NCI-H2227 (cell line): Measurements from ENCODE around the gene DDX27.

Source experiments
- DNase-seq: peaks from one replicate; lab custom pipeline; 2025; ENCODE audit not compliant: unreplicated experiment; lab: John Stamatoyannopoulos, UW

DDX27 gene

DNA sequence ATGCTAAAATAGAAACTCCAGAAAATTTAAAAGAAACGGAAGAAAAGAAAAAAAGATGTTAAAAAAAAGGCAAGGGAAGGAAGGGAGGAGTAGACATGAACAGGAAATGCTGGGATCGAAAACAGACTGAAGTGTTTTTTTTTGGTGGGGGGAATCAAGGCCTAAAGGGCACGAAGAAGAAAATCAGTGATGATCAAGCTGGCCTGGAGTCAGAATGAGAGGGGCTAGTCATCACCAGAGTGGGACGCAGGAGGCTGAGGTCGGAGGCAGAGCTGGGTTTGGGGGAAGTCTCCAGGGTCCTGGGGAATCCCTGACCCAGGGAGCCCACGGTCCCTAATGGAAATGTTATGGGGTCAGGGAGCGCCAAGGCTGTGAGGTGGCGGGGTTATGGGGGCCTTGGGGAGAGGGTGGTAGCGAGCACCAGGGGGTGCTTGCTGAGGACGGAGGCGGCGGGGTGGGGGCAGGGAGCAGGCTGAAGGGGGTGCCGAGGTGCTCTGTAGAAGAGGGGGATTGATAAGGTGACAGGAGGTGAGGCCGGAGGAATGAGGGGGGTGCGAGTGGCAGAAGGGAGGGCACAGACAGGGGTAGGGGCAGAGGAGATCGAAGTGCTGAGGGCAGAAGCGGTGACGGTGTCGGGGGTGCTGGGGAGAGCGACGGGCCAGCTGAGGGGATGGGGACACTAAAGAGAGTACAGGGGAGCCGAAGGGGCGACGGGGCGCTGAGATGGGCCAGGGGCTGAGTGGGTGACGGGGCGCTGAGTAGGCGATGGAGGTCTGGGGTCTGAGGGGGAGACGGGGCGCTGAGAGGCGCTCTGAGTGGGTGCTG, 58.0 kb downstream of the DDX27 start:
- DNase-seq: no peak

DNA sequence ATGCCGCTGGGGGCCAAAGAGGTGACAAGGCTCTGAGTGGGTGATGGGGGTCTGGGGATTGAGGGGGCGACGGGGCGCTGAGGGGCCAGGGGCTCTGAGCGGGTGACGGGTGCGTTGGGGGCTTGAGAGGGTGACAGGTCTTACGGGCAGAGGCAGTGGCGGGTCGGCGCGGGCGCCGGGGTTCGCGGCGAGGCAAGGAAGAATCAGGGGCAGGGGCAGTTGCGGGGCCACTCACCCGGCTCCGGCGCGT, 58.5 kb downstream of the DDX27 start:
- no peak for DNase-seq

DNA sequence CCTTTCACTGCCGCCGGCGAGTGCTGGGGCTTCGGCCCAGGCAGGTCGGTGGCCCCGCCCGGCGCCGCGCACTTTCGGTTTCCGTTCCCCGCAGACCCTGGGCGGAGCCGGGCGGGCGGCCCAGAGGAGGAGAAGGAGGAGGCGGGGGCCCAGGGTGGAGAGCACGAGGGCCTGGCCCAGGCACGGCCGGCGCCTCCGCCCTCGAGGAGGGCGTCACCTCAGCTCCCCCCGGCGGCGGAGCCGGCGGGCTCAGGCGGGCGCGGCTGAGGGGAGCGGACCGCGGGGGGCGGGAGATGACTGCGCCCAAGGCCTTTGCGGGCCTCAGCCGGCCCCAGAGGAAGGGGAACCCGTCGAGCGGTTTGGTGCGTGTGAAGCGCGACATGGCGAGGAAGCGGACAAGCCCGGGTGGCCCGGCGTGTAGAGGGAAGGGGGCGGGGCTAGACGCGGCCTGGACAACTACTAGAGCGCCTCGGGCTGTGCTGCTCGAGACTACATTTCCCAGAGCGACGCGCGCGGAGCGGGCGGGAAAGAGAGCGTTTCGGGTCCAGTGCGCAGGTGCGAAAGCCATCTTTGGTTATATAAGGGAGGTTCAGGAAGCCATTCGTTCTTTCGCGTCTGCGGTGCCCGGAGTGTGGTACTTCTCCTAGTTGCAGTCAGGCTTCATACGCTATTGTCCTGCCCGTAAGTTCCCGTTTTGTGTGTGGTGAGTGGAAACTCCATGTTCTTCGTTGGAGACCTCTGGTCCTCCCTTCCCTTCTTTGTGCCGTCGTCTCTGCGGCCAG, 59.0 kb downstream of the DDX27 start, which contains the start of gene ZNFX1:
Gene ZNFX1 (minus strand): TSS at position 22 of the 782 bp plus-strand sequence. CDS start 2,218 bp downstream, outside the sequence.
- DNase-seq: peak; percentile 99

DNA sequence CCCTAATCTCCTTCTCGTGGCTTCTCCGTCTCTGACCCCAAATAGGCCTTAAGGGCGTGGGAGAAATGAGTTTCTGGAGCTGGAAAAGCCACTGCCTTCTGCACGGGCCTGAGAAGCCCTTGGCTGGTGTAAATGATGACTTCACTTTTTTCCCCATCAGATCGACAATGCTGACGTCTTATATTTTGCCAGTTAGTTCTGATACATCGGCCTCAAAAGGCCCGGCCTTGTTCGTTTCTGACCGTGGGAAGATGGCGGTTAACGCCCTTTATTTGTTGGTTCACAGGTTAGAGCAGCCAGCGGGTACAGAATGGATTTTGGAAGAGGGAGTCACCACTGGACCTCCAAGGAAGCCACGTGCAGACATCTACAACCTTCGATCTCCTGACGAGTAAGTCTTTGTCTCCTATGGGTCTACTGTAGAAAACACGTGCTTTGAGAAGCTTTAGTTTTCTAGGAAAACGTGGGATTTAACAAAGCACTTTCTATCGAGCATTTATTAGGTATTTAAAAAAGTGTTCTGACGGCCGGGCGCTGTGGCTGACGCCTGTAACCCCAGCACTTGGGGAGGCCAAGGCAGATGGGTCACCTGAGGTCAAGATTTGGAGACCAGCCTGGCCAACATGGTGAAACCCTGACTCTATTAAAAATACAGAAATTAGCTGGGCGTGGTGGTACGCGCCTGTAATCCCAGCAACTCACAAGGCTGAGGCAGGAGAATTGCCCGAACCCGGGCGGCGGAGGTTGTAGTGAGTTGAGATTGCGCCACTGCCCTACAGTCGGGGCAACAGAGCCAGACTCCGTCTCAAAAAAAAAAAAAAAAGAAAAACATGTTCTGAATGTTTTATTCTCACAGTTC, 59.8 kb downstream of the DDX27 start:
- peak; percentile 62 for DNase-seq

DNA sequence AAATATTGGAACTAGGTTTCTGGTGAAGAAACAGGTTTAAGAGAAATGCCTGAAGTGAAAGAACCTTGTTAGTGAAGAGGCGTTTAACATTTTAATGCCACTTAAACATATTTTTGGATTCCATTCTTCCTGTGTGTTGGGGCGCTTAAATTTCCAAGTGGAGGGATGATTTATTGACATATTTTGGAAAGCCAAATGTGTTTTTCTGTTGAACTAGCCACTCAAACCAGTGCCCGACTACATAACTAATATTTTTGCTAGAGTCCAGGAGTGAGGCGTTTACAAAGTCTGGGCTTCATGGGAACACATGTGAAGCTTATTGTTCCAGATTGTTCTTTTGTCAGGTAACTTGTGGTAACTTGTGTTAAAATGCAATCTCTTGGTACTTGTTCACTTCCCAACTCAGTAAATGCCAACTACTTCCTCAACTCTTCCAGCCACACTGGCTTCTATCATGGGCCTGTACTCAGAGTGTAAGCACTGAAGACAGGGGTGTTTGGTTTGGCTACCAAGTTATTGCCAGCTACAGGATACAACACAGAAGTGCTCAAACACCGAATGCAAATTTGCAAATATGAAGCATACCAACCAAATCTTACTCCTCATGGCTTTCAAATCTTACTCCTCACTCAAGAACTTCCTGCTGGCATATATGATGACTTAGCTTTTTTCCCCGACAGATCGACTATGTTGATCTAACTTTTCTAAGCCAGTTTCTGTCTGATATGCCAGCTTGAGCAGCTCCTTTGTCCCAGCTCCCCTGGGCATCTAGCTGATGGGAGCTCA, 60.7 kb downstream of the DDX27 start:
- DNase-seq: no peak

DNA sequence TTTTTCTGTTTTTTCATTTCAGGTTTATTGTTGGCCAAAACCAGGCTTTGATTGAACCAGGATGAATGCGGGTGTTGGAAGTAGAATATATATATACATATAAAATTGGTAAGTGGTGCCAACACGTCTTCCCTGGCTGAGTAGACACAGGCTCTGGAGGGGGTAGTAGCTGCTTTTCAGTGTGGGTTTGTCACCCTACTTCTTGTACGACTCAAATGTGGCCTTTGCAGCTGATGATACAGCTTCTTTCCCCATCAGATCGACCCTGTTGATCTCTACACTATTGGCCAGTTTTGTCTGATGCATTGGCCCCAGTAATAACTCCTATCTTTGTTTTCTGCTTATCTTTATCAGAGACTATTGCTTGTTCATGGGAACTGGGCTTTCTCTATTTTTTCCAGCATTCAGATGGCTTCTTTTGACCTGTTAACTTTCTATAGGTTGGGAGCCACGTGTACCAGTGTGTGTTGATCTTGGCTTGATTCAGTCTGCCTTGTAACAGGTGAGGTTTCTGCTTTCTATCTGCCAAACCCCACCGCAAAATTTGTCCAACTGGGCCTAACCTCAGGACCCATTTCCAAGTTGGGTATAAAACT, 61.3 kb downstream of the DDX27 start:
- no peak for DNase-seq

DNA sequence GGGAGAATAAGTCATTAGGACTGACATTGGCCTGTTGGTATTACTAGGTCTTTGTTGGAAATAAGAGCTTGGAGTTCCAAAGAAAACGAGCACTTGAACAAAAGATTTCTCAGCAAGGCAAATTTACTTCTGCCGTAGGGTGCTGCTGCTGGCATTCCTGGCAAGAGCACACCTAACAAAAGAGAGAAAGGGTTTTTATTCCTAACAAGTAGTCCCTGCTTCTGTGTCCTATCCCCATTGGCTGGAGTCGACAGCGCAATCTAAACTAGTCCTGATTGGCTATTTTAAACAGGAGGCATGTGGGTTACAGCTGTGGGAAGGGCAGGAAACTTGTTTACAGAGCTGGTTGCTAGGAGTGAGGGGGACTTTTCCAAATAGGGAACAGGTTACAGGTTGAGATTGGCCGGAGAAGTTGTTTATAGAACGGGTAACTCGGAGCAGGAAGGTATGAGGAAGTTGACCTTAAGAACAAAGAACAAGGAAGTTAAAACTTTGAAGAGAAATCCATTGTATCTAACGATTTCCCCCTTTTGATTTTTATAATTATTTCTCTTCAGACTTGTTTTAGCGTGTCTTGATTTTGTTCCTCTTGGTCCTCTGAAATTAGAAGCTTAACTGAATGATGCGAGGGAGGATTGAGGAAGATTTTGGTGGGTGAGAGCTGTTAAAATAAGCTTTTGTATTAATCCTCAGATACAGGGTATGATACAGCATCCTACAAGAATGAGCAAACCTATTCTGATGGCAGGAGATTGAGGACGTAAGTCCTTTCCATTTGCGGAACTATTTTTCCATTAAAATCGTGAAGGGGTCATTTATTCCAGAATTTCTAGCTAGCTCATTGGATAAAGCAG, 62.1 kb downstream of the DDX27 start:
- no peak for DNase-seq

DNA sequence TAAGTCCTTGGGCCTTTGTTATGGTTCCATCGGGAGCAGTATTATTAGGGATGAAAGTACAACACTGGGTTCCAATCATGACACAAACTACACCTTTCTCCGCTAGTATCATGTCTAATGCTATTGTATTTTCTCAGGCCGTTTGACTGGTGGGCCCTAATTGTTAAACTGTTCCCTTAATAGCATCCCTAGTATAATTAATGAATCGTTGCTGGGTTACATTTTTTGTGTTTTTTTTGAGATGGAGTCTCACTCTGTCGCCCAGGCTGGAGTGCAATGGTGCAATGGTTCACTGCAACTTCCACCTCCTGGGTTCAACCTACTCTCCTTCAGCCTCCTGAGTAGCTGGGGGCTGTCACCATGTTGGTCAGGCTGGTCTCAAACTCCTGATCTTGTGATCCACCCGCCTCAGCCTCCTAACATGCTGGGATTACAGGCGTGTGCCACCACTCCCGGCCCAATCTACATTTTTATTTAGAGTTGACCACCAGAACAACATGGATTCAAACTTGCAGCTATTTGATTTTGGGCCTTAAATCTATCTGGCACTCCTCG, 62.8 kb downstream of the DDX27 start:
- DNase-seq: no peak

DNA sequence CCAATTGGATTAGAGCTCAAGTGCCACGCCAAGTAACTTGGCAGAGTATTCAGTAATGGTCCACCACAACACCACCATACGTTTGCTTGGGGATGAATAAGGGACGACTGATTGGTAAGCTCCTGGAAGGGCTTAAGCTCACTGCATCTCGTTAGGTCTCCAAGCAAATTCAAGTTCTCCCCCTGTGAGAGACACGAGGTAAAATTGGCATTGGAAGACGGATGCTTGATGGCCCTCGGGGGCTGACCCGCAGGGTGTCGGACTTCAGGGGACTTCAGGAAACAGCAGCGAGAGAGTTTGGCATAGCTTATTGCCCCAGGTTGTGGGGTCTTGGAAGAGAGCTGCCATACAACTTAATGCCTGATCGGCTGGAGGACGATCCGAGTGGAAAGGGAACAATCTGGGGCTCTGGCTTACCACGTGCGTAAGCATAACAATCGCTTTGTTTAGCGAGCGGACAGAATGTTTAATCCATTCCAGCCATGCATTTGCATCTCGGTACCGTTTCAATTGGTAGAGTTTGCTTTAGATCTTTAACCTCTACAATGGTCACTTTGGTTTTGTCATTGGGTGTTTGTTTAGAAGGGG, 63.5 kb downstream of the DDX27 start:
- DNase-seq: no peak

DNA sequence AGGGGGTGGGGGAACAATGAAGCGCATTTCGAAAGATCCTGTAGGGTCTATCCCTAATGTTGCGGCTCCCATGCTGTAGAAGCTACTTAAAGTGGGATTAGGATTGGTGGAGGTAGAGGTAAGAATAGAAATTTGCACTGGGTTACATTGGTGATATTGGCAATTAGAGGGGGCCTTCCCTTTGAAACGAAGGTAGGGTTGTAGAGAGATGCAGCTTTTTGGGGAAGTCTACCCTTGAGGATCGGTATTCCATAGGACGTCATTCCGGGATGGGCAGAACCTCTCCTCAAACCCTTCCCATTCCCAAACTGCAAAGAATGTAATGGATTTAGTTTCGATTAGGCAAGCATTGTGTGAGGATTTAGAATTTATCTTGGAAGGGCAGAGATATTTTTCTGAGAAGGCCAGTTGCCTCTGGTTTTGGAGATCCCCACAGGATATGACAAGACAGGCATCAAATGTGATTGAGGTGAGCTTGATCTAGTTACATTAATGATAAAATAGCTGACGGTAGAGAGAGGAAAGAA, 64.0 kb downstream of the DDX27 start:
- DNase-seq: no peak

DNA sequence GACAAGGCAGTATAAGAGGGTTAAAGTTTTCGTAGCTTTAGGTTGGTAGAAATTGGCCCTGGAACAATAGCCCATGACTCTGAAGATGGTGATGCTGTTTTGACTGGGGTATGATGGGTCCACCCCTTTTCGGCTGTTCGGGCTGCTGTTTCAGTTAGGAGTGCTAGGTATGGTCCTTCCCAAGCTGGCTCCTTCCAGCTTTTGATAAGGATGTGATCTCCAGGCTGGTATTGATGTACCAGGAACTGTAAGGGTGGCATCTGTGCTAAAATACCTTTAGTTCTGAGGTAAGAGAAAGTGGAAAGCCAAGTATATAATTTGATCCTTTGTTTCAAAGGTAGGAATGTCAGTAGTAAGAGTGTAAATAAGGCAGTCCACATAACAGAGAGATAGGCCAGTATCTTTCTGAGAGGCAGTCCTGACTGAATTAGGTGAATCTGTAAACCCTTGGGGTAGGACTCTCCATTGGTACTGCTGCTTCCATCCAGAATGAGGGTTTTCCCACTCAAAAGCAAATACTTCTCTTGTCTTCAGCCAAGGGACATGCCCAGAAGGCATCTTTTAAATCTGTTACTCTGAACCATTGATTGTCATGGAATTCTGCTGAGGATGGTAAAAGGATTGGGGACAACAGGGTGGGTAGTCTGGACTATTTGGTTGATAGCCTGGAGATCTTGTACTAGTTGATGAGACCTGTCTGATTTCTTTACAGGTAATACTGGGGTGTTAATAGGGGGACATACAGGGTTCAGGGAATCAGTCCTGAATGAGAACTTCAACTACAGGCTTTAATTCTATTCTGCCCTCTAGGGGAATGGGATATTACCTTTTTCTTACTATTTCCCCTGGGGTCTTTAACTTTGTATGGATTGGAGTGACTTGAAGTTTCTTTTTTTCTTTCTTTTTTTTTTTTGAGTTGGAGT, 64.7 kb downstream of the DDX27 start:
- no peak for DNase-seq

DNA sequence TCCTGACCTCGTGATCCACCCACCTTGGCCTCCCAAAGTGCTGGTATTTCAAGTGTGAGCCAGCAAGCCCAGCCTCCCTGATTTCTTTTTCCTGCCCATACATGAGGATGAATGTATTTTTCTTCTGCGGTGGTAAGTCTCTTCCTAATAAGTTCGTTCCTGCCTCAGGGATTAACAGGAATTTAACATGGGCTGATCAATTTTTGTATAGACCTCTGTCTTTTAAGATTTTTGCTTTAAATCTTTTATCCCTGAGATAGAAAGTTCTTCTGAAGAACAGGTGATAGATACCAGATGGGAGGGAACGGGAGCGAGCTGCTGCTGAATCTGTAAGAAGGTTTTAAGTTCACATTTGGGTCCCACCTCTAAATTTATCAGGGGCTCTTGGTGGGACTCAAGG, 65.6 kb downstream of the DDX27 start:
- DNase-seq: no peak

DNA sequence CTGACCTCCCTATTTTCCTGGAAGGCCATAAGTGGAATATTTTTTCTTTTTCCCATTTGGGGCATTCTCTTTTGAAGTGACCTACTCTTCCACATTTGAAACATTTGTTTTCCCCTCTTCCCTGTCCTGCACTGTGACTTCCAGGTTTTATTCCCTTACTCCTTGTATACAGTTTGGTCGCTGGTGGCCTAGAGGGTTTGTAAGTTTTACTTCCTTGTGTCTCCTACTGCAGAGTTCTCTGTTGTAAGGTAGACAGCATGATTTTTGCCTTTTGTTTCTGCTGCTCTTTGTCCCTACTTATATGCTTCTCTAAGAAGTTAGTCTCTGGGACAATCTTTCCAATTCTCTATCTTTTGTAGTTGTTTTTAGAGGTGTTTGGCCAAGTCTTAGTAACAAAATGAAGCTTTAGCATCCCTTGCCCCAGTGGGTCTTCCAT, 66.0 kb downstream of the DDX27 start:
- no peak for DNase-seq

DNA sequence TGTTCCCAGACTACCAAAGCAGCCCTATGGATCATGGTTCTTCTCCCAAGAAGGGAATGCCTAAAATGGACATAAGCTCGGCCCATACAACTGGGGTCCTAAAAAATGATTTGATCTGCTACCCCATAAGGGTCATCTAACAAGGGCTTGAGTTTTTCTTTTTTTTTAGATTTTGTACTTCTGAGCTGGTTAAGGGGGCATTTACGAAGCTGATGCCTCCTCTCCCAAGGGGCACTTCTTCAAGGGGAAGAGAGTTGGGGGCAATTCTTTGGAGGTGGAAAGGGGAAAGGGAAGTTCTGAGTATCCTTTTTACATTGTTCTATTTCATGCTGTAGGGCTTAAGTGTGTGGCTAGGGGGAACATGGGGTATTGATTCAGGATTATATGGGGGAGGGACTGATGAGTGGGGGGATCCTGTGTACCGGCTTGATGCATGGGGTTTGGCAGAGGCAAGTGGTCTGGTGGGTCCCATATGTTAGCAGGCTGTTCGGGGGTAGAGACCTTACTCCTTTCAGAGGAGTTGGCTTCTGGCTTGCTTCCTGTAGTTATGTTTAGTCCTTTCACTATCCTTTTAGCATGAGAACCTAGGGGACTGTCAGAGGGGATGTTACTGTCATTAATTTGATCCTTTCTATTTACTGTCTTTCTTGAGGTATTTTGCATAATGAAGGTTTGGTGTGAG, 66.7 kb downstream of the DDX27 start:
- no peak for DNase-seq

DNA sequence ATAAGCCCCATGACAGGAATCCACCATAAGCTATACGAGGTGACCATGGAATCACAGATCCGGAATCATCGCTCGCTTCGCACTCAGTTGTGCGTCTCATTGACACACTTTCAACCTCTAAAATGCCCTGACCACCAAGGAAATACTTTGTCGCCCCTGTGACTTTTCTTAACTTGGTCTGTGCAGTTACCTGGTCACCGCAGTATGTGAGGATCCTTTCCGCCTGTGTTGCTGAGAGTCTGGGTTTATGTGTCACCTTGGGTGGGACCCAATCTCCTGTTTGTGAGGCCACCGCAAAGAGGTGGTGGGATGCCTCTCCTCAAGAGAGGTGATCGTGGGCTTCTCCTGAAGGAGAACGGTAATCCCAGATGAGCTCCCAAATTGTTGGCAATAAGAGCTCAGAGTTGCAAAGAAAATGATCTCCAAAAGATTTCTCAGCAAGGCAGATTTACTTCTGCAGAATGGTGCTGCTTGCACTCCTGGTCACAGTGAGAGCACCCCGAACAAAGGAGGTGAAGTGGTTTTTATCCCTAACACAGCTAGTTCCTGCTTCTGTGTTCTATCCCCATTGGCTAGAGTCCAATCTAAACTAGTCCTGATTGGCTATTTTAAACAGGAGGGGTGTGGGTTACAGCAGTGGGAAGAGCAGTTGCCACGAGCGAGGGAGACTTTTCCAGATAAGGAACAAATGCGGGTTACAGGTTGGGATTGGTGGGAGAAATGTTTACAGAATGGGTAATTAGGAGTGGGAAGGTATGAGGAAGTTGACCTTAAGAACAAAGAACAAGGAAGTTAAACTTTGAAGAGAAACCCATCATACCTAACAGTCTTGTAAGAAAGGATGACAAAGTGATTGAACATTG, 67.7 kb downstream of the DDX27 start:
- no peak for DNase-seq
